PC-3 (cell line): ENCODE results near the gene SCARB1. TPM values are rescaled to one million over a fixed set of nuclear protein-coding genes. Genes with fewer than 3 reads are reported as not detected.

Experiments used
- ATAC-seq: fragments of 200-7000 bp; cut with Tn5 transposase; 2 replicates; pipeline ENCODE4 v1.9.1; 2020; ENCODE audit warnings: mild to moderate bottlenecking, moderate library complexity
- BruUV-seq: library from RNA; stranded (reverse); fragments of 400-500 nt; replicated peaks from 2 replicates; lab custom pipeline; 2021; lab: Mats Ljungman, UMichigan
- CTCF ChIA-PET: fragments of 300-600 bp; sonication (Branson Sonifier 250); formaldehyde crosslinking; loops from one replicate; lab custom pipeline; 2022; ENCODE audit warnings: antibody characterized with exemption; lab: Charles Lee
- POLR2A ChIA-PET: fragments of 300-600 bp; sonication (Branson Sonifier 250); formaldehyde crosslinking; loops from one replicate; lab custom pipeline; 2022; ENCODE audit warnings: antibody characterized with exemption; ENCODE audit not compliant: unreplicated experiment; lab: Charles Lee
- DNase-seq: peaks from one replicate; pipeline ENCODE4 v3.0.0-alpha.2; 2015
- H2AFZ ChIP-seq: fragments of 300-600 bp; sonication (generic); 2 replicates; pipeline ENCODE4 v1.6.0; 2016; ENCODE audit warnings: antibody characterized with exemption, low read length
- H3F3A ChIP-seq: fragments of 300-600 bp; sonication (generic); one replicate; pipeline ENCODE4 v1.6.0; 2017; ENCODE audit warnings: antibody characterized with exemption, low read length, control low read depth, mild to moderate bottlenecking; ENCODE audit not compliant: unreplicated experiment
- H3K27ac ChIP-seq: fragments of 300-600 bp; sonication (generic); 2 replicates; pipeline ENCODE4 v1.5.1; 2016; ENCODE audit warnings: mild to moderate bottlenecking, low read length
- H3K27me3 ChIP-seq: fragments of 300-600 bp; sonication (generic); 2 replicates; pipeline ENCODE4 v1.6.1; 2016; ENCODE audit warnings: low read length, mixed read lengths
- H3K36me3 ChIP-seq: fragments of 300-600 bp; sonication (generic); 2 replicates; pipeline ENCODE4 v1.6.1; 2016; ENCODE audit warnings: low read depth, mixed run types, low read length, mixed read lengths
- H3K4me1 ChIP-seq: fragments of 300-600 bp; sonication (generic); 2 replicates; pipeline ENCODE4 v1.5.1; 2016; ENCODE audit warnings: low read length; ENCODE audit not compliant: insufficient read depth
- H3K4me2 ChIP-seq: fragments of 300-600 bp; sonication (generic); 2 replicates; pipeline ENCODE4 v1.6.0; 2016; ENCODE audit warnings: low read length
- H3K4me3 ChIP-seq: fragments of 300-600 bp; sonication (generic); 2 replicates; pipeline ENCODE4 v1.5.1; 2016; ENCODE audit warnings: mild to moderate bottlenecking, low read length, mixed read lengths
- H3K79me2 ChIP-seq: fragments of 300-600 bp; sonication (generic); 2 replicates; pipeline ENCODE4 v1.6.1; 2017; ENCODE audit warnings: low read length, mixed read lengths
- H3K9ac ChIP-seq: fragments of 300-600 bp; sonication (generic); 2 replicates; pipeline ENCODE4 v1.6.0; 2016; ENCODE audit warnings: mild to moderate bottlenecking, low read length
- H3K9me2 ChIP-seq: fragments of 300-600 bp; sonication (generic); replicated peaks from 2 replicates; pipeline ENCODE4 v1.6.1; 2016; ENCODE audit warnings: mixed run types, low read length, mixed read lengths
- H3K9me3 ChIP-seq: fragments of 300-600 bp; sonication (generic); 2 replicates; pipeline ENCODE4 v1.6.1; 2016; ENCODE audit warnings: low read length, mixed read lengths
- H4K20me1 ChIP-seq: fragments of 300-600 bp; sonication (generic); 2 replicates; pipeline ENCODE4 v1.6.1; 2016; ENCODE audit warnings: low read length, mixed read lengths
- CTCF ChIP-seq: fragments of 300-600 bp; sonication (generic); conservative IDR thresholded peaks from 2 replicates; pipeline ENCODE4 v1.5.1; 2017; ENCODE audit warnings: antibody characterized with exemption, low read depth, mild to moderate bottlenecking, low read length
- EZH2 ChIP-seq: fragments of 300-600 bp; sonication (generic); IDR thresholded peaks from one replicate; pipeline ENCODE4 v1.6.1; 2017; ENCODE audit warnings: antibody characterized with exemption, mild to moderate bottlenecking, low read length; ENCODE audit not compliant: unreplicated experiment
- EZH2phosphoT487 ChIP-seq: fragments of 300-600 bp; sonication (generic); IDR thresholded peaks from 2 replicates; pipeline ENCODE4 v1.6.1; 2018; ENCODE audit warnings: mild to moderate bottlenecking, antibody characterized with exemption, low read length, borderline replicate concordance
- intact Hi-C: fragments of 100-400 bp; cut with micrococcal nuclease; formaldehyde crosslinking; loops from 2 replicates; pipeline ENCODE4 v1.9.0; 2023
- total RNA-seq: library from RNA; depleted of rRNA; stranded (reverse); fragments of >200 nt; gene quantifications from 2 replicates; pipeline ENCODE4 v1.2.3, GENCODE V29; 2014

The SCARB1 gene
- total RNA-seq, 1 experiment from 2014 or later = 79.1 TPM

DNA sequence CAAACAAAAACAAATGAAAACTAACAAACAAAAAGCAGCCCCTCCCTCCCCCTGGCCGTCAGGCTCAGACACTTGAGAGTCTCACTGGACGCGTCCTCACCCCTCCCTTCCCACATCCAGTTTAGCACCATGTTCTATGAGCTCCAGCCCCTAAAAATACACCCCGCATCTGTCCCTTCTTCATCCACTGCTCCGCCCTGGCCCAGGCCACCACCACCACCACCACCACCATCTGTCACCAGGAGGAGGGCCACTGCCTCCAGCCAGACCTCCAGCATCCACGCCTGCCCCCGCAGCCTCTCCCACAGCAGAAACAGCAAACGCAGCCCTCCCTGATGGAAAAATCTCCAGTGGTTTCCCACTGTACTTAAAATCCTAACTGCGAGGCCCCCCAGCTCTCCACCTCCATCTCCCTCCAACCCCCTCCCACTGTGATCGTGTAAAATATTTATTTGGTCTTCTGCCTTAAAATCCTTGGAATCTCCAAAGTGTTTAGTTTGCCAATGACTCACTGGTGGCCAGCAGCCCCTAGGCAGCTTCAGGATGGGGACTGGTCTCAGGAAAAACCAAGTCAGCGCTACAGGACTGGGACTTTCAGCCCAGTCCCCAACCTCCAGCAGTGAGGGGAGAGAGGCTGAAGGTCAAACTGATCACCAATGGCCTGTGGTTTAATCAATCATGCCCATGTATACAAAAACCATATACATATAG, 95.1 kb downstream of the SCARB1 start:
- H3K27ac ChIP-seq = no peak overlapping the region
- CTCF ChIA-PET = no interaction called here

GRCh38 chr12:124767066-124767821, 96.4 kb downstream of the SCARB1 start:
- ChIA-PET CTCF (interaction anchor here (1.3 kb wide), 1 partner anchor 26 kb away, joined by 8 read pairs; no protein-coding TSS in a partner anchor), POLR2A (interaction anchor here (0.6 kb wide), 1 partner anchor 52 kb away, joined by 8 read pairs; no protein-coding TSS in a partner anchor)
- Histone ChIP-seq H3F3A (no peaks in the 10 kb centered on the region), H3K9me2 (no peaks in the 10 kb centered on the region), H4K20me1 (no peaks in the 10 kb centered on the region), H3K27me3 (no peaks in the 10 kb centered on the region), H3K4me2 (no peak overlapping the region), H3K9me3 (peaks cover 9% of the 10 kb centered on the region), H3K36me3 (no peaks in the 10 kb centered on the region), H3K9ac (no peak overlapping the region), H3K27ac (no peak overlapping the region), H3K79me2 (no peaks in the 10 kb centered on the region), H3K4me3 (no peak overlapping the region), H3K4me1 (peaks cover 16% of the 10 kb centered on the region), H2AFZ (no peak overlapping the region)
- ATAC-seq (peak; percentile 78), DNase-seq (peak; percentile 78)
- intact Hi-C loops = loop anchor here (1.0 to 2.0 kb wide), 3 partner anchors 84 to 345 kb away; partner anchors contain the start of gene NCOR2
- no TSS peak for BruUV-seq
- TF ChIP-seq CTCF (peak; percentile 99), EZH2phosphoT487 (no peak)

More for the DNA sequence above, 95.1 kb downstream of the SCARB1 start:
- DNase-seq (peak; percentile 41), ATAC-seq (peak; percentile 13; the same call in 1 of the 2 replicates)
- POLR2A ChIA-PET = no interaction called here
- Histone ChIP-seq H3K9me3 (peaks cover 9% of the 10 kb centered on the region), H3K4me3 (no peak overlapping the region), H2AFZ (no peak overlapping the region), H3K4me2 (peak overlapping the region; percentile 32), H3K9me2 (no peaks in the 10 kb centered on the region), H4K20me1 (no peaks in the 10 kb centered on the region), H3K9ac (no peak overlapping the region), H3K4me1 (peaks cover 18% of the 10 kb centered on the region), H3K27me3 (no peaks in the 10 kb centered on the region), H3K79me2 (no peaks in the 10 kb centered on the region), H3F3A (no peaks in the 10 kb centered on the region), H3K36me3 (no peaks in the 10 kb centered on the region)
- intact Hi-C loops = no loop called here
- TF ChIP-seq EZH2 (no peak), EZH2phosphoT487 (no peak), CTCF (no peak)
- BruUV-seq = no TSS peak
